IMR-90 (cell line): ENCODE measurements around the gene DCUN1D3. TPM values are rescaled to one million over a fixed set of nuclear protein-coding genes. Genes with fewer than 3 reads are reported as not detected.

Experiments used
- ATAC-seq: fragments of 200-7000 bp; cut with Tn5 transposase; 2 replicates; pipeline ENCODE4 v1.9.1; 2020; ENCODE audit warnings: low read depth, mild to moderate bottlenecking, moderate library complexity
- BruUV-seq: library from RNA; stranded (reverse); fragments of 400-500 nt; replicated peaks from 2 replicates; lab custom pipeline; 2021; lab: Mats Ljungman, UMichigan
- CTCF ChIA-PET: fragments of 300-600 bp; formaldehyde crosslinking; extraction: SDS; loops from one replicate; lab custom pipeline; 2021; ENCODE audit warnings: antibody characterized with exemption; lab: Yijun Ruan, JAX
- POLR2A ChIA-PET: fragments of 300-600 bp; sonication (Branson Sonifier 250); formaldehyde crosslinking; loops from one replicate; lab custom pipeline; 2022; ENCODE audit warnings: antibody characterized with exemption; ENCODE audit not compliant: unreplicated experiment; lab: Charles Lee
- DNase-seq: peaks from one replicate; pipeline ENCODE4 v3.0.0; 2013
- H2AFZ ChIP-seq: replicated peaks from 2 replicates; pipeline ENCODE3; 2013; ENCODE audit warnings: low read length, mild to moderate bottlenecking; ENCODE audit not compliant: poor library complexity
- H2AK5ac ChIP-seq: 2 replicates; pipeline ENCODE4 v1.6.1; 2013; ENCODE audit warnings: low read depth, low read length, inconsistent platforms
- H2AK9ac ChIP-seq: replicated peaks from 2 replicates; pipeline ENCODE3; 2013; ENCODE audit warnings: mild to moderate bottlenecking, low read depth, low read length, moderate library complexity; ENCODE audit not compliant: poor library complexity
- H2BK120ac ChIP-seq: 2 replicates; pipeline ENCODE4 v1.6.1; 2013; ENCODE audit warnings: low read depth, low read length, inconsistent platforms
- H2BK15ac ChIP-seq: 3 replicates; pipeline ENCODE4 v1.6.1; 2013; ENCODE audit warnings: low read depth, low read length, inconsistent platforms
- H2BK20ac ChIP-seq: 2 replicates; pipeline ENCODE4 v1.6.1; 2013; ENCODE audit warnings: low read depth, mild to moderate bottlenecking, inconsistent platforms, low read length, moderate library complexity
- H2BK5ac ChIP-seq: 2 replicates; pipeline ENCODE4 v1.6.1; 2013; ENCODE audit warnings: mild to moderate bottlenecking, low read depth, low read length, inconsistent platforms; ENCODE audit not compliant: poor library complexity, severe bottlenecking
- H3K14ac ChIP-seq: replicated peaks from 2 replicates; pipeline ENCODE4 v1.6.1; 2013; ENCODE audit warnings: low read depth, low read length, inconsistent platforms
- H3K18ac ChIP-seq: 2 replicates; pipeline ENCODE4 v1.6.1; 2013; ENCODE audit warnings: low read depth, low read length, control low read depth
- H3K23ac ChIP-seq: 2 replicates; pipeline ENCODE4 v1.6.1; 2013; ENCODE audit warnings: low read depth, low read length, inconsistent platforms
- H3K27ac ChIP-seq: 2 replicates; pipeline ENCODE4 v1.5.1; 2013; ENCODE audit warnings: mild to moderate bottlenecking, control low read depth, low read length; ENCODE audit not compliant: insufficient read depth
- H3K27me3 ChIP-seq: 2 replicates; pipeline ENCODE4 v1.6.1; 2013; ENCODE audit warnings: low read length; ENCODE audit not compliant: control insufficient read depth, insufficient read depth
- H3K36me3 ChIP-seq: 2 replicates; pipeline ENCODE4 v1.6.1; 2013; ENCODE audit warnings: low read length, mixed read lengths; ENCODE audit not compliant: control insufficient read depth, insufficient read depth
- H3K4ac ChIP-seq: 2 replicates; pipeline ENCODE4 v1.6.1; 2013; ENCODE audit warnings: low read depth, low read length, inconsistent platforms
- H3K4me1 ChIP-seq: 2 replicates; pipeline ENCODE4 v1.6.1; 2013; ENCODE audit warnings: low read length, mixed read lengths; ENCODE audit not compliant: control insufficient read depth, insufficient read depth
- H3K4me2 ChIP-seq: 2 replicates; pipeline ENCODE4 v1.6.1; 2013; ENCODE audit warnings: low read depth, mild to moderate bottlenecking, control low read depth, low read length, moderate library complexity
- H3K4me3 ChIP-seq: 2 replicates; pipeline ENCODE4 v1.5.1; 2013; ENCODE audit warnings: low read depth, mild to moderate bottlenecking, control low read depth, low read length, moderate library complexity; ENCODE audit not compliant: insufficient read depth
- H3K56ac ChIP-seq: 2 replicates; pipeline ENCODE4 v1.6.1; 2013; ENCODE audit warnings: low read length, inconsistent platforms; ENCODE audit not compliant: insufficient read depth; ENCODE audit errors: extremely low read depth
- H3K79me1 ChIP-seq, 2 experiments: 2 replicates each; pipeline ENCODE4 v1.6.1; 2013; ENCODE audit warnings: low read length in 2 of 2, inconsistent platforms in 1 of 2, low read depth in 1 of 2
- H3K9ac ChIP-seq: 2 replicates; pipeline ENCODE4 v1.6.1; 2013; ENCODE audit warnings: low read depth, low read length, control low read depth
- H3K9me1 ChIP-seq: 2 replicates; pipeline ENCODE4 v1.6.1; 2013; ENCODE audit warnings: low read length, inconsistent platforms; ENCODE audit not compliant: insufficient read depth
- H3K9me3 ChIP-seq: 2 replicates; pipeline ENCODE4 v1.6.1; 2013; ENCODE audit warnings: low read length; ENCODE audit not compliant: control insufficient read depth, insufficient read depth
- H4K20me1 ChIP-seq: 2 replicates; pipeline ENCODE4 v1.6.1; 2013; ENCODE audit warnings: low read length, inconsistent platforms; ENCODE audit not compliant: insufficient read depth
- H4K5ac ChIP-seq: 2 replicates; pipeline ENCODE4 v1.6.1; 2013; ENCODE audit warnings: mild to moderate bottlenecking, low read depth, low read length, control low read depth
- H4K8ac ChIP-seq, 2 experiments: 2 replicates each; pipeline ENCODE4 v1.6.1; 2013; ENCODE audit warnings: low read depth in 2 of 2, low read length in 2 of 2, control low read depth in 1 of 2, inconsistent platforms in 1 of 2
- H4K91ac ChIP-seq: 2 replicates; pipeline ENCODE4 v1.6.1; 2013; ENCODE audit warnings: low read depth, low read length, inconsistent platforms; ENCODE audit not compliant: insufficient read depth
- BHLHE40 ChIP-seq: fragments of 150-350 bp; IDR thresholded peaks from 2 replicates; pipeline ENCODE4 v1.6.1; 2016; ENCODE audit warnings: mild to moderate bottlenecking, low read depth, low read length
- CEBPB ChIP-seq: IDR thresholded peaks from 2 replicates; pipeline ENCODE4 v1.6.1; 2012; ENCODE audit warnings: low read depth, low read length, improper control_type of control experiment
- CHD1 ChIP-seq: IDR thresholded peaks from 2 replicates; pipeline ENCODE4 v1.6.1; 2012; ENCODE audit warnings: low read depth, low read length, improper control_type of control experiment
- FOS ChIP-seq: fragments of 150-350 bp; IDR thresholded peaks from 2 replicates; pipeline ENCODE4 v1.6.1; 2016; ENCODE audit warnings: low read depth, low read length
- MAZ ChIP-seq: IDR thresholded peaks from 2 replicates; pipeline ENCODE4 v1.6.1; 2012; ENCODE audit warnings: low read depth, mild to moderate bottlenecking, low read length, improper control_type of control experiment, moderate library complexity, borderline replicate concordance
- NFE2L2 ChIP-seq: fragments of 150-350 bp; IDR thresholded peaks from 2 replicates; pipeline ENCODE4 v1.6.1; 2016; ENCODE audit warnings: low read depth, mild to moderate bottlenecking, low read length
- POLR2A ChIP-seq: IDR thresholded peaks from 2 replicates; pipeline ENCODE4 v1.6.1; 2012; ENCODE audit warnings: mild to moderate bottlenecking, low read depth, low read length
- RAD21 ChIP-seq: IDR thresholded peaks from 2 replicates; pipeline ENCODE4 v1.6.1; 2012; ENCODE audit warnings: low read length, improper control_type of control experiment
- SMC3 ChIP-seq: fragments of 150-350 bp; IDR thresholded peaks from 2 replicates; pipeline ENCODE4 v1.6.1; 2016; ENCODE audit warnings: low read depth, mild to moderate bottlenecking, antibody characterized with exemption, low read length, moderate library complexity
- WGBS, 2 experiments: methylation state at CpG; one replicate each; pipeline versions ENCODE4 v1.1.5 to v1.1.7; 2013; ENCODE audit warnings: missing lambda C conversion rate in 2 of 2; ENCODE audit not compliant: insufficient read length in 1 of 2; ENCODE audit errors: extremely low coverage in 2 of 2; 5-methylcytosine and 5-hydroxymethylcytosine counted together
- dilution Hi-C: fragments of 300-500 bp; cut with HindIII; formaldehyde crosslinking; loops from one replicate; pipeline ENCODE4 v1.14.3; 2018; ENCODE audit warnings: low sequenced_read_pairs; ENCODE audit not compliant: unreplicated experiment
- in situ Hi-C: fragments of 300-500 bp; cut with MboI; formaldehyde crosslinking; loops from 3 replicates; pipeline ENCODE4 v1.14.3; 2019; ENCODE audit warnings: low sequenced_read_pairs, inconsistent platforms, mixed read lengths
- intact Hi-C: fragments of 100-400 bp; cut with micrococcal nuclease; formaldehyde crosslinking; loops from 2 replicates; pipeline ENCODE4 v1.10.0; 2022
- polyA plus RNA-seq, 3 experiments: library from polyadenylated mRNA; depleted of rRNA; stranded (reverse); fragments of >200 nt; gene quantifications; 2 replicates each; pipeline ENCODE4 v1.2.3, GENCODE V29; 2012; ENCODE audit warnings: low replicate concordance in 1 of 3
- total RNA-seq: library from RNA; depleted of rRNA; stranded (reverse); fragments of >200 nt; gene quantifications from 2 replicates; pipeline ENCODE4 v1.2.3, GENCODE V29; 2012
- TF ChIP-seq, protein P1 (sequence below): fragments of 150-350 bp; IDR thresholded peaks from 2 replicates; pipeline ENCODE4 v1.6.1; 2017; ENCODE audit warnings: mild to moderate bottlenecking, antibody characterized with exemption, low read length, low read depth
- TF ChIP-seq, protein P2 (sequence below): conservative IDR thresholded peaks from 2 replicates; pipeline ENCODE4 v1.5.1; 2012; ENCODE audit warnings: mild to moderate bottlenecking, low read depth, low read length, improper control_type of control experiment

Gene DCUN1D3
- total and polyA plus RNA-seq, 2 of the 4 experiments (the other 2 are of a cell fraction): 8.1 to 42.3 TPM

- Histone ChIP-seq H3K27ac (no peak overlapping the region), H3K4me2 (no peak overlapping the region), H3K9ac (no peak overlapping the region), H2AFZ (no peak overlapping the region), H4K20me1 (no peaks in the 10 kb centered on the region), H4K91ac (no peak overlapping the region), H3K79me1 (no peaks in the 10 kb centered on the region; a peak in 1 of 4 replicates), H3K4me3 (no peak overlapping the region), H2AK5ac (no peak overlapping the region), H3K9me3 (no peaks in the 10 kb centered on the region), H2BK20ac (no peak overlapping the region), H4K8ac (no peak overlapping the region), H2BK15ac (no peak overlapping the region), H2BK5ac (no peak overlapping the region), H3K23ac (no peak overlapping the region), H3K14ac (no peak overlapping the region), H4K5ac (no peak overlapping the region), H3K4me1 (no peaks in the 10 kb centered on the region), H2BK120ac (no peak overlapping the region), H3K4ac (no peak overlapping the region), H3K27me3 (no peaks in the 10 kb centered on the region), H3K18ac (no peak overlapping the region), H3K9me1 (no peaks in the 10 kb centered on the region), H3K56ac (no peak overlapping the region), H3K36me3 (peaks cover 2% of the 10 kb centered on the region; the same call in 1 of the 2 replicates), H2AK9ac (no peak overlapping the region)
- no CpG with 5 or more reads among the region's 2 CpGs for WGBS, 2 experiments
- ChIA-PET CTCF (interaction anchor here (0.8 kb wide), 1 partner anchor 13 kb away, joined by 3 read pairs; no protein-coding TSS in a partner anchor), POLR2A (no interaction called here)
- intact Hi-C loops: no loop called here
- TF ChIP-seq MAZ: no peak
- TF ChIP-seq, protein P1, sequence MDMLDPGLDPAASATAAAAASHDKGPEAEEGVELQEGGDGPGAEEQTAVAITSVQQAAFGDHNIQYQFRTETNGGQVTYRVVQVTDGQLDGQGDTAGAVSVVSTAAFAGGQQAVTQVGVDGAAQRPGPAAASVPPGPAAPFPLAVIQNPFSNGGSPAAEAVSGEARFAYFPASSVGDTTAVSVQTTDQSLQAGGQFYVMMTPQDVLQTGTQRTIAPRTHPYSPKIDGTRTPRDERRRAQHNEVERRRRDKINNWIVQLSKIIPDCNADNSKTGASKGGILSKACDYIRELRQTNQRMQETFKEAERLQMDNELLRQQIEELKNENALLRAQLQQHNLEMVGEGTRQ: no peak
- no peak for TF ChIP-seq POLR2A
- TF ChIP-seq, protein P2, sequence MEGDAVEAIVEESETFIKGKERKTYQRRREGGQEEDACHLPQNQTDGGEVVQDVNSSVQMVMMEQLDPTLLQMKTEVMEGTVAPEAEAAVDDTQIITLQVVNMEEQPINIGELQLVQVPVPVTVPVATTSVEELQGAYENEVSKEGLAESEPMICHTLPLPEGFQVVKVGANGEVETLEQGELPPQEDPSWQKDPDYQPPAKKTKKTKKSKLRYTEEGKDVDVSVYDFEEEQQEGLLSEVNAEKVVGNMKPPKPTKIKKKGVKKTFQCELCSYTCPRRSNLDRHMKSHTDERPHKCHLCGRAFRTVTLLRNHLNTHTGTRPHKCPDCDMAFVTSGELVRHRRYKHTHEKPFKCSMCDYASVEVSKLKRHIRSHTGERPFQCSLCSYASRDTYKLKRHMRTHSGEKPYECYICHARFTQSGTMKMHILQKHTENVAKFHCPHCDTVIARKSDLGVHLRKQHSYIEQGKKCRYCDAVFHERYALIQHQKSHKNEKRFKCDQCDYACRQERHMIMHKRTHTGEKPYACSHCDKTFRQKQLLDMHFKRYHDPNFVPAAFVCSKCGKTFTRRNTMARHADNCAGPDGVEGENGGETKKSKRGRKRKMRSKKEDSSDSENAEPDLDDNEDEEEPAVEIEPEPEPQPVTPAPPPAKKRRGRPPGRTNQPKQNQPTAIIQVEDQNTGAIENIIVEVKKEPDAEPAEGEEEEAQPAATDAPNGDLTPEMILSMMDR: no peak
- TF ChIP-seq SMC3: no peak
- TF ChIP-seq CEBPB: no peak
- no peak for TF ChIP-seq NFE2L2
- TF ChIP-seq RAD21: no peak
- TF ChIP-seq CHD1: no peak
- TF ChIP-seq BHLHE40: no peak
- no peak for TF ChIP-seq FOS
- DNase-seq (no peak), ATAC-seq (no peak)
- in situ Hi-C loops: no loop called here
- BruUV-seq: no TSS peak
- dilution Hi-C loops: no loop called here
Measured at GRCh38 chr16:20844054-20844453, 56.1 kb downstream of the DCUN1D3 start.
